Measurements from ENCODE around the gene DDX17.

DNA sequence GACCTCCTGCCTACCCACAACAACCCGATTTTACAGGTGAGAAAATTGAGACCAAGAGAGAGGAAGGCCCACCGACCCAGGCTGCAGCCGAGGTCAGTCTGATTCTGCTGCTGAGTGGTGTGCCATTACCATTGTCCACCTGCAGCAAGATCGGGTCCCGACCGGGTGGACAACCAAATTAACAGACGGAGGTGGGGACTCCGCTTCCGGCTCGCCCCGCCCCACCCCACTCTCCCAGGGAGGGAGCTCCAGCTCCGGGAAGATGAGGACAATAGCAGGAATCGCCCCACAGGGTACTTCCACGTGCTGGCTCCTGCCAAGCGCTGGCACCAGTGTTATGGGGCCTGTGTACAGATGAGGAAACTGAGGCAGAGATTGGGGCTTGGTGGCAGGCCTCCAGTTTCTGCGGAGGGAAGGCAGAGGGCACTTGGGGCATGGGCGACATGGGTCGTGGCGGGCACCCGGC is 38.6 kb downstream of the DDX17 start:
- TF ChIP-seq, protein P1, sequence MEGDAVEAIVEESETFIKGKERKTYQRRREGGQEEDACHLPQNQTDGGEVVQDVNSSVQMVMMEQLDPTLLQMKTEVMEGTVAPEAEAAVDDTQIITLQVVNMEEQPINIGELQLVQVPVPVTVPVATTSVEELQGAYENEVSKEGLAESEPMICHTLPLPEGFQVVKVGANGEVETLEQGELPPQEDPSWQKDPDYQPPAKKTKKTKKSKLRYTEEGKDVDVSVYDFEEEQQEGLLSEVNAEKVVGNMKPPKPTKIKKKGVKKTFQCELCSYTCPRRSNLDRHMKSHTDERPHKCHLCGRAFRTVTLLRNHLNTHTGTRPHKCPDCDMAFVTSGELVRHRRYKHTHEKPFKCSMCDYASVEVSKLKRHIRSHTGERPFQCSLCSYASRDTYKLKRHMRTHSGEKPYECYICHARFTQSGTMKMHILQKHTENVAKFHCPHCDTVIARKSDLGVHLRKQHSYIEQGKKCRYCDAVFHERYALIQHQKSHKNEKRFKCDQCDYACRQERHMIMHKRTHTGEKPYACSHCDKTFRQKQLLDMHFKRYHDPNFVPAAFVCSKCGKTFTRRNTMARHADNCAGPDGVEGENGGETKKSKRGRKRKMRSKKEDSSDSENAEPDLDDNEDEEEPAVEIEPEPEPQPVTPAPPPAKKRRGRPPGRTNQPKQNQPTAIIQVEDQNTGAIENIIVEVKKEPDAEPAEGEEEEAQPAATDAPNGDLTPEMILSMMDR (IDR thresholded peaks at IDR 0.05 in 4 of 5, conservative IDR thresholded peaks at IDR 0.05 in 1 of 5): no peak
- TF ChIP-seq POLR2A (IDR thresholded peaks at IDR 0.05): no peak

Data from gastrocnemius medialis (tissue), 4 donors.